Stimulated activated CD4-positive, alpha-beta T cell treated with anti-CD3 and anti-CD28 coated beads, TNF-alpha, amount 100 ng/mL, for 1 hour (primary cell): ENCODE measurements around the gene HIVEP3.

Experiments
- DNase-seq, 3 donors: peaks; one replicate each; pipeline ENCODE4 v3.0.0-alpha.2; 2020; ENCODE audit warnings: low read depth in 3 of 3, low spot score in 1 of 3

The HIVEP3 gene

GRCh38 chr1:41504114-41505035 is 414.3 kb downstream of the HIVEP3 start:
- no peak for DNase-seq

- DNase-seq, result no peak
These were observed 415.1 kb downstream of the HIVEP3 start for GRCh38 chr1:41503538-41504113.

GRCh38 chr1:41502912-41503311 is 415.8 kb downstream of the HIVEP3 start:
- DNase-seq, result no peak

GRCh38 chr1:41501581-41501980 is 417.1 kb downstream of the HIVEP3 start:
- DNase-seq, result no peak

- DNase-seq, result no peak
These were observed 417.8 kb downstream of the HIVEP3 start for GRCh38 chr1:41500781-41501518.

- no peak for DNase-seq
These were observed 418.3 kb downstream of the HIVEP3 start for GRCh38 chr1:41500378-41500777.

- DNase-seq, result no peak
These were observed 419.1 kb downstream of the HIVEP3 start for GRCh38 chr1:41499591-41499990.

GRCh38 chr1:41498804-41499203 is 419.9 kb downstream of the HIVEP3 start:
- DNase-seq, result no peak

- DNase-seq, result no peak
These were observed 420.3 kb downstream of the HIVEP3 start for GRCh38 chr1:41498391-41498790.

GRCh38 chr1:41497461-41498030 is 421.2 kb downstream of the HIVEP3 start:
- DNase-seq, result no peak

GRCh38 chr1:41497056-41497440 is 421.7 kb downstream of the HIVEP3 start:
- no peak for DNase-seq

GRCh38 chr1:41496080-41497055 is 422.4 kb downstream of the HIVEP3 start:
- no peak for DNase-seq

GRCh38 chr1:41495210-41495948 is 423.3 kb downstream of the HIVEP3 start:
- DNase-seq, result no peak

- DNase-seq, result no peak
These were observed 424.1 kb downstream of the HIVEP3 start for GRCh38 chr1:41494351-41495209.

GRCh38 chr1:41493626-41494350 is 424.9 kb downstream of the HIVEP3 start:
- no peak for DNase-seq

GRCh38 chr1:41493117-41493536 is 425.6 kb downstream of the HIVEP3 start:
- DNase-seq, result no peak

- DNase-seq, result no peak
These were observed 426.3 kb downstream of the HIVEP3 start for GRCh38 chr1:41492341-41492848.

- DNase-seq, result no peak
These were observed 427.8 kb downstream of the HIVEP3 start for GRCh38 chr1:41490911-41491310.
